ENCODE measurements around the gene KLF11.
"Not testable (repeated sequence)": the region's sequence is repeated elsewhere in the genome, so short reads cannot be mapped to it uniquely, and the experiment has no call there.

Gene KLF11

GRCh38 chr2:10009811-10010781, 33.3 kb upstream of the KLF11 start:
- DNase-seq, result peak; percentile 49

DNA sequence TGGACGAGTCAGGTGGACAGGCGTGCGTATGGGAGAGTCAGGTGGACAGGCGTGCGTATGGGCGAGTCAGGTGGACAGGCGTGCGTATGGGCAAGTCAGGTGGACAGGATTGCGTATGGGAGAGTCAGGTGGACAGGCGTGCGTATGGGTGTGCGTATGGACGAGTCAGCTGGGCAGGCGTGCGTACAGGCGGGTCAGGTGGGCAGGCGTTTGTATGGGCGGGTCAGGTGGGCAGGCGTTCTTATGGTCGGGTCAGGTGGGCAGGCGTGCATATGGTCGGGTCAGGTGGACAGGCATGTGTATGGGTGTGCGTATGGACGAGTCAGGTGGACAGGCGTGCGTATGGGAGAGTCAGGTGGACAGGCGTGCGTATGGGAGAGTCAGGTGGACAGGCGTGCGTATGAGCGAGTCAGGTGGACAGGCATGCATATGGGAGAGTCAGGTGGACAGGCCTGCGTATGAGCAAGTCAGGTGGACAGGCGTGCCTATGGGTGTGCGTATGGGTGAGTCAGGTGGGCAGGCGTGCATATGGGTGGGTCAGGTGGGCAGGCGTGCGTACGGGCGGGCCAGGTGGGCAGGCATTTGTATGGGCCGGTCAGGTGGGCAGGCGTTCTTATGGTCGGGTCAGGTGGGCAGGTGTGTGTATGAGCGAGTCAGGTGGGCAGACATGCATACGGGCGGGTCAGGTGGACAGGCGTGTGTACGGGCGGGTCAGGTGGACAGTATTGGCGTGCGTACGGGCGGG, 32.3 kb upstream of the KLF11 start:
- not testable (repeated sequence) for DNase-seq

- DNase-seq, result not testable (repeated sequence)
Measured at GRCh38 chr2:10011606-10012325, 31.6 kb upstream of the KLF11 start.

DNA sequence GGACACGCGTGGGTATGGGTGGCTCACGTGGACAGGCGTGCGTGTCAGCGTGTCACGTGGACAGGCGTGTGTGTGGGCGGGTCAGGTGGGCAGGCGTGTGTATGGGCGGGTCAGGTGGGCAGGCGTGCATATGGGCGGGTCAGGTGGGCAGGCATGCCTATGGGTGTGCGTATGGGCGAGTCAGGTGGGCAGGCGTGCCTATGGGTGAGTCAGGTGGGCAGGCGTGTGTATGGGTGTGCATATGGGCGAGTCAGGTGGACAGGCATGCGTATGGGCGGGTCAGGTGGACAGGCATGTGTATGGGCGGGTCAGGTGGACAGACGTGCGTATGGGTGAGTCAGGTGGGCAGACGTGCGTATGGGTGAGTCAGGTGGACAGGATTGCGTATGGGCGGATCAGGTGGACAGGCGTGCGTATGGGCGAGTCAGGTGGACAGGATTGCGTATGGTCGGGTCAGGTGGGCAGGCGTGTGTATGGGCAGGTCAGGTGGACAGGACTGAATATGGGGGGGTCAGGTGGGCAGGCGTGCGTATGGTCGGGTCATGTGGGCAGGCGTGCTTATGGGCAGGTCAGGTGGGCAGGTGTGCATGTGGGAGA, 30.9 kb upstream of the KLF11 start:
- DNase-seq, result not testable (repeated sequence)

- no peak for DNase-seq
Measured at GRCh38 chr2:10012963-10013461, 30.3 kb upstream of the KLF11 start.

- DNase-seq, result not testable (repeated sequence)
Measured at GRCh38 chr2:10013651-10014417, 29.5 kb upstream of the KLF11 start.

- no peak for DNase-seq
Measured at GRCh38 chr2:10014418-10015190, 28.7 kb upstream of the KLF11 start.

GRCh38 chr2:10015376-10015989, 27.9 kb upstream of the KLF11 start:
- not testable (repeated sequence) for DNase-seq

GRCh38 chr2:10016001-10016801, 27.1 kb upstream of the KLF11 start:
- no peak for DNase-seq

DNA sequence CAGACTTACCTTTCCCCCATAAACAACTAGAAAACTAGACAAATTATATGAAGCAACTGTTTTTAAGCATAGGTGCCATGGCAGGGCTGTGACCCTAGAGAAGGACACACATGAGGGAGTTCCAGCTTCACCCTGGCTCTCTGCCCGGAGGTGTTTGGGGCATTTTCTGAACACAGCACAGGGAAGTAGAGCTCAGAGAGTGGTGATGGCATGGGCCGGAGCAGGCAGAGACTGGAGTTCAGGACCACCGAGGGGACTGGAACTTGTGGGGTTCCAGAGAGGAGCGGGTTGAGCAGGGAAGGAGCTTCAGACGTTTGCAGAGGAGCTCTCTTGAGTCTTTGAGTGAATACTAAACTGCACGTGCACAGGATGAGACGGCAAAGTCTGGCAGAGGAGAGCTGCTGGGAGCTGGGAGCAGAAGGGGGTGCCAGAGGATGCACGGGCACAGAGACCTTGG, 26.5 kb upstream of the KLF11 start:
- no peak for DNase-seq

DNA sequence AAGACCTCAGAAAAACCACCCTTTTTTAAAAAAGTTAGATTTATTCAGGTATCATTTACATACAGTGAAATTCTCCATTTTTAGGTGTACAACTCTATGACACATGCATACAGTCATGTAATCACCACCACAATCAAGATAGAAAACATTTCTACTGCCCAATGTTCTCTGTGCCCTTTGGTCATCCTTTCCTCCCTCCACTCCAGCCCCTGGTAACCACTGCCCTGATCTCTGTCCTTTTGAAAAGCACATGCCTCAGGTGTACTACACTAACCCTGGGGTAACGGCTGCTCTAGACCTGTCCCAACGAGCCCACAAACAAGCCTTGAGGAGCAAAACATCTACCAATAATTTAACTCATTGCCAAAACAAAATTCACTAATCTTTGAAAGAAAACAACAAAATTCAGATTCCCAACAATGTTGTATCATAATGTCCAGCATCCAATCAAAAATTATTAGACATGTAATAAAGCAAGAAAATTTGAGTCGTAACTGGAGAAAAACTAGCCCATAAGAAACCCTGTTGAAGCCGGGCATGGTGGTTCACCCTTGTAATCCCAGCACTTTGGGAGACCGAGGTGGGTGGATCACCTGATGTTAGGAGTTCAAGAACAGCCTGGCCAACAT, 25.9 kb upstream of the KLF11 start:
- no peak for DNase-seq

GRCh38 chr2:10019174-10019573, 24.2 kb upstream of the KLF11 start:
- no peak for DNase-seq

GRCh38 chr2:10019602-10020400, 23.5 kb upstream of the KLF11 start:
- DNase-seq, result no peak

GRCh38 chr2:10022041-10022421, 21.3 kb upstream of the KLF11 start:
- no peak for DNase-seq

GRCh38 chr2:10022445-10022844, 20.9 kb upstream of the KLF11 start:
- DNase-seq, result no peak

- no peak for DNase-seq
Measured at GRCh38 chr2:10022966-10023662, 20.2 kb upstream of the KLF11 start.

DNA sequence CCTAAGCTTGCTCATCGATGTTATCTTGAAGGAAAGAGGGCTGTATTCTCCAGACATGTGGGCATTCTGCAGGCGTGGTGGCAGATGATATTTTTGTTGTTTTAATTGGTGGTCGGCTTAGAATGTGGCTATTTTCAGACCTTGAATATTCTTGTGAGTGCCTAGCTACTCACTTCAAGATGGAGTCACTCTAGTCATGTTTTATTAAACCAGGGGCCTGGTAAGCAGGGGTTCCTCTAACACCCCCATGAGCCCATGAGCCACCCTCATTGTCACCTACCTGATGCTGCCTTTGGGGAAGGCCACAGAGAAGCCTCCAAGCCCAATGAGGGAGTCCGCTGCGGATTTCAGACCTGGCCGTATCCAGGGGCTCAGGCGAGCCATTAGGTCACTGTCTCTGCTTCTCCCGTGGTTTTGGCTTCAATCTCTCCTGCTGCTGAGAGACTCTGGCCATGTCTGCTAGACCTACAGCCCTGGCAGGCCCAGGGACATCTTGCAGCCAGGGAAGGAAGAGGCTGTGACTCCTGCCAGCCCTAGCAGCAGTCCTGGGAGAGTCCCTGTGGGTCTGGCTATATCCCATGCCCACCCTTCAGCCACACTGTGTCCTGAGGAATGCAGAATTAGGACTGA, 16.3 kb upstream of the KLF11 start:
- DNase-seq, result no peak

Data from EL (cell line).